ENCODE results near the gene MRPL57. TPM values are rescaled to one million over a fixed set of nuclear protein-coding genes. Genes with fewer than 3 reads are reported as not detected.

The MRPL57 gene
- total RNA-seq, 1 donor from 2014 or later: 22.3 TPM

DNA sequence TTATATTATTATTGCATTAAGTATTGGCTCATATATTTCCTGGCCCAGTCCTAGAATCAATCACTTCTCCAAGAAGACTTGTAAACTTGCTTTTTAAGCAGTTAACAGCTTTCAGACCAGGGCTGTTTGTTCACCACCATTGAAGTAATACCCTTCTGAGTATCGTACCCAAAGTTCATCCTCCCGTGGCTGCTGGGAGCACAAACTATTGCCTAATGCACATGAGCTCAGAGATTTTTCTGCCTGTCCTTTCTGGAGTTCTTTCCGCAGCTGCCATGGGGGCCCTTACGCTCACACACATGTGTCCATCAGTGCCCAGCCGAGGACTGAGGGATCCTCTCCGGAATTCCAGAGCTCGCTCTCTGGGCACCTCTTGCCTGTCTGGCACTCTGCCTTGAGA is 51.5 kb downstream of the MRPL57 start:
- intact Hi-C loops (cut with DNase I): no loop called here
- ATAC-seq: no peak

More for the DNA sequence above, 51.5 kb downstream of the MRPL57 start:
- DNase-seq (ENCODE audit: missing footprints): no peak

Other genes starting within 250 kb of the MRPL57 start
- gene LATS2, start 115.1 kb upstream of the MRPL57 start, total RNA-seq: 23.7 TPM
- 277 TPM for gene SAP18, start 36.5 kb upstream of the MRPL57 start, total RNA-seq
- 0.38 TPM for gene SKA3, start 106 bp upstream of the MRPL57 start, total RNA-seq

All from Right ventricle myocardium inferior (tissue), 1 donor.